Measurements from ENCODE around the gene ZNF106.

Gene ZNF106

DNA sequence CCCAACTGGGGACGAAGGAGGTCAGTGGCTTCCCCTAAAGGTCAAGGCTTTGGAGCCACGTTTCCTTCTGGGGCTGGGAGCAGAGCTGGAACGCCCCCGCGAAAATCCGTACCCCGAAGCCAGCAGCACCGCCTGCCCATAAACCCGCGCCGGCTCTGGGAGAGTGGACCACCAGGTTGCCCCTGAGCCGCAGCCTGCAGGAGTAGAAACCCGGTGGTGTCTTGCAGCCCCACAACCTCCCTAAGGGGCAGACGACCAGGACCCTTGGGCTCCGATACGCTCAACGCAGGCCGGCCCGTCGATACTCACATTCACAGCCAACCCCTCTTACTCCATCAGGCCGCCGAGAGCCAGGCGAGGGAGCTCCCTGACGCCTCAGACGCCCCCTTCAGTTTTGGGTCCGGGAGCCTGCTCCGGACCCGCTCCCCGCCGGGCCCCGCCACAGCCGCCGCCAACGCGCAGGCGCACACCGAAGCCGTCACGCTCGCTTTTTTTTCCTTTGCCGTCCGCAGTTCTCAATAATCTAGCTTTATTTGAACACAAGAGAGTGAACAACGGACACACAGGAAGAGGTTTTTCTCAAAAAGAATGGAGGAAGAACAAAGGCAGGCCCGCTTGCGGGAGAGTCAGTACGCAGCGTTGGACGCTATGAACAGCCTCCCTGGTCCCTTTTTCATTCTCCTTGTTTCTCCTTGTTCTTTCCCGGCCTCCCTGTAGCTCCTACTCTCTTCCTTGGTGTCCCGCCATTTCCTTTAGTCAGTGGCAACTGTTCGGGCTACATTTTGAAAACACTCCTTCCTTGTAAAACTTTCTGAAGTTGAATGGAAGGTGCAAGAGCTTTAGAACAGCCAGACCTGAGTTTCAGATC is at the start of gene ZNF106:
TSS of gene ZNF106 (minus strand) at position 471 of the 868 bp plus-strand sequence. CDS start 18,852 bp downstream, outside the sequence.
- DNase-seq: peak; percentile 76

DNA sequence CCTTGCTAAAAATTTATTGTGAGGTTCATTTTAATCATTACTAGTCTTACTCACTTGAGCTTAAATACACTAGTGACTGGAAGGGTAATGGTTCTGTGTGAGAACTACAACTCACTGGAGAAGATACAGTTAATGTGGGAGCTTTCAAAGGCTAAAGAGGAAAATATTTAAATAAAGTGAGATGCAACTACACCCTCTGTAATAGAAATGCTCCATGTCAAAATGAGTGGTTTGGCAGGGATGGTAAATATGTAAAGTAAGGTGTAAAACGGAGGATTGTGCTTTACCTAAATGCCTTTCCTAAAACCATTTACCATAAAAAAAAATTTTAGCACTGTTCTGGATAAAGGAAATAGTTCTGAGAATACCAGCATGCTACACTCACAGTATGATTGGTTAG is 42.3 kb upstream of the ZNF106 start:
- DNase-seq: no peak

DNA sequence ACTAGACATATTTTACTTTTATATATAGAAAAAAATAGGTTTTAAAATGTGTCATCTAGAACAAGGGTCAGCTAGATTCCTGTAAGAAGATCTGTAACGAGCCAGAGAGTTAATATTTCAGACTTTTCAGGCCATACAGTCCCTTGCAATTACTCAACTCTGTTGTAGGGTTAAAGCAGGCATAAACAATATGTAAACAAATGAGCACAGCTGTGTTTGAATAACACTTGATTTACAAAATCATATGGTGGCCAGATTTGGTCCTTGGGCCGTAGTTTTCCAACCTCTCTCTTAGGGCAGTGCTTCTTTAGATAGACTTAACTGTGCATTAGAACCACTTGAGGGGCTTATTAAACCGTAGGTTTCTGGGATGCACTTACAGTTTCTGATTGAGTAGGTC is 38.0 kb upstream of the ZNF106 start:
- DNase-seq: no peak

DNA sequence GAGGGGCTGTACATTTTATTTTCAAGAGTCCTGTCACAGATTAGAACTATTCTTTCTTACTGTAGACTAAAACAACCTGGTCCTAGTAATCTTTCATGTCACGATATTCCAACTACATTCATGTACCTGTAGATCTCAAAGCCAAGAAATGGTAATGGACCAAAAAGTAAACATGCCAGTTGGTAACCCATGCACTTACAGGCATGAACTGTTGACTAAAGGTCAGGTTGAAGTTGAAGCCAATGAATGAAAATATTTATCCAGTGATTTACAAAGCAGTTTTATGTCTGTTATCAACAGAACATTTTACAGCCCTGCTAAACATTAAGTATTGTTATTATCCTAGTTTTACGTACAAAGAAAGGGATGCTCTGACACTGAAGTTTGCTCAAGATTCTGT is 32.4 kb upstream of the ZNF106 start:
- DNase-seq: no peak

DNA sequence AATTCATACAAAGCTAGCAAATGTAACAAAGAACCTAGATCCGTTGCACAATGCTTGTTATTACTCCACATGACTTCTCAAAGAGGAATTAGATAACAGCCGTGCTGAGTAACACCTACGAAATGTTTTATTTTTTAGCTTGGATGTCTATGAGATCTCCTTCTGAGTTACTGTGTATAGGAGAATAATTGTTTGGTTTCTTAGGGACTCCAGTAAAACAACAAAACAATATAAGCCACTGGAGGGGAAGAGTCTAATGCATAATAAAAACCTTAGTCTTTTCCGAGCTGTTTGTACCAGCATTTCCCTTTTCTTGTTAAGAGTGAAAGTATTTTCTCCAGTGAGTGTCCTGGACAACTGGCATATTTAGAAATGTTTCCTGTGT is 20.1 kb upstream of the ZNF106 start:
- DNase-seq: no peak

DNA sequence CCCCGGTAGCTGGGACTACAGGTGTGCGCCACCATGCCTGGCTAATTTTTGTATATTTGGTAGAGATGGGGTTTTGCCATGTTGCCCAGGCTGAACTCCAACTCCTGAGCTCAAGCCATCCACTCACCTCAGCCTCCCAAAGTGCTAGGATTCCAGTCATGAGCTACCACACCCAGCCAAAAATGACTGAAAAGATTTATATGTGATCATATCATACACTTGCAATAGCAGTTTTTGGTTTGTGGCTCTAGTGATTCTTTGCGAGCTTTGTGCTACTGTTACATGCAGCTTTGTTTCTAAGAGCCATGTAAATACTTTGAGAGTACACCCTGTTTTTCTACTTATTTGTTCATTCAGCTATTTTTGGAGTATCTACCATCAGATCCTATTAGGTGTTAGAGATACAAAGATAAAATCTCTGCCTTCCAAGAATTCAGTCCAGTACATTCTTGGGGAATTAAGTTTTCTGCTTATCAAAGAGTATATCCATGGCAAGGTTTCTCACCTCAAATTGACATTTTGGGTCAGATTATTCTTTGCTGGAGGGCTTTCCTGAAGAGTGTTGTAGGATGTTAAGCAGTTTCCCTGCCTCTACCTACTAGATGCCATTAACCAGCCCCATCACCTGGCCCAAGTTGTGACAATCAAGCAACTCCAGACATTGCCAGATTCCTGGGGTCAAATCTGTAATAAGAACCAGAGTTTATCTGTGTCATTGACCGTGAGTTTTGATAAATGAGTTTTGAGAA is 19.5 kb upstream of the ZNF106 start:
- no peak for DNase-seq

DNA sequence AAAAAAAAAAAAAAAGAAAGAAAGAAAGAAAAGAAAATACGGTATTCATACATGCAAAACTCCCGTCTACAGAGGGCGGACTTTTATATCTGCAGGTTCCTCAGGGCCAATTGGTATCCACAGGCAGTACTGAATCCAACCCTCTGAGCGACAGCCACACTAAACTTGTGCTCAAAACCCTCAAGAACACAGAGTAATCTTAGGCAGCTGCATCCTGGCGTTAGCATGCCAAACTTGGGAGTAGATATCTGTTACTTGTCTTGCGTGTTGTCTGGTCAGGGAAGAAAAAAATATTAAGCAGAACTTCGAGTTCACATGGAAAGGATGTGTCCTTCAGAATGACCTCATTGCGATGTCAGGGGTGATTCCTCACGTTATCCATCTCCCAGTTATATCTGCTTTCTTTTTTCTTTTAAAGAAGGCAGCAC is 17.3 kb upstream of the ZNF106 start:
- no peak for DNase-seq

DNA sequence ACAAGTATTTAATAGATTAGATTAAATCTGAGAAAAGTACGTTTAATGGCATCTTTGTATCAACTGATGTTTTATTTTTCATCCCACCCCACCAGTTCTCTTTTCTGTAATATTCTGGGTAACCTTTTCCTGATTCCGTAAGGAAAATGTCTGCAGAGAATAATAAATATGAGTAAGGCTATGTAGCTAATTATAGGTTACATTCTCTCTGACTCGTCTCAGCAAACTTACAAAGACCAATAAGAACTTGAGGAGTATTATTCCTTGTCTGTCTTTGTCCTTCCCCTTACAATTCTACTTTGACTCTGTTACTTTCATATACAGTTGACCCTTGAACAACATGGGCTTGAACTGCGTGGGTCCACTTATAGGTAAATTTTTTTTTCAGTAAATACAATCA is 16.6 kb upstream of the ZNF106 start:
- DNase-seq: no peak

DNA sequence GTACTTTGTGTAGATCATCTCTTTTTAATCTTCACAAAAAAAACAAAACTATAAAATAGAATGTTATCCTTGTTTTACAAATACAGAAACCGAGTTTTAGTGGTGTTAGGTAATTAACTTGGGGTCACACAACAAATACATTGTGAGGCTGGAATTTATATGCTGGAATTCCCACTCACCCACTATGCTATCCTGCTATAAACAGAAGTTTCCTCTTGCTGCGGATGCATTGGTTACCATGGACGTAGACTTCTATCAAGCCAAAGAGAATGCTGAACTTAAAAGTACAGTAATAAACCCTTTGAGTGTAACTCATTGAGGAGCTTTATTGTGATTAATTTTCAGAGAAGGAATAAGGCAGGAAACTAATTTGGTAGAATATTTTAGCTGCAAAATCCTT is 13.7 kb upstream of the ZNF106 start:
- no peak for DNase-seq

DNA sequence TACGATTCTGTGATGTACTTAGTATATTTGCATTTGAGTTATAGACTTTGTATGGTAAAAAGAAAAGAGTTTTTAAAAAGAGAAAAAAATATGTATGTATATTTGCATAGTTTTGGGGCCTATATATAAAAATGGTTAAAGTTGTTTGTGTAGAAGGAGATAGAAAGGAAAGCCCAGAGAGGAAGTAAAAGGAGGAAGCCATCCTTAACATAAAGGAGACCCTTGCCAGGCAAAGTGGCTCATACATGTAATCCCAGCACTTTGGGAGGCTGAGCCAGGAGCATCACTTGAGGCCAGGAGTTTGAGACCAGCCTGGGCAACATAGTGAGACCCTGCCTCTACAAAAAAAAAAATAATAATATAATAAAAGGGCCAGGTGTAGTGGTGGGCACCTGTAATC is 12.9 kb upstream of the ZNF106 start:
- DNase-seq: no peak

DNA sequence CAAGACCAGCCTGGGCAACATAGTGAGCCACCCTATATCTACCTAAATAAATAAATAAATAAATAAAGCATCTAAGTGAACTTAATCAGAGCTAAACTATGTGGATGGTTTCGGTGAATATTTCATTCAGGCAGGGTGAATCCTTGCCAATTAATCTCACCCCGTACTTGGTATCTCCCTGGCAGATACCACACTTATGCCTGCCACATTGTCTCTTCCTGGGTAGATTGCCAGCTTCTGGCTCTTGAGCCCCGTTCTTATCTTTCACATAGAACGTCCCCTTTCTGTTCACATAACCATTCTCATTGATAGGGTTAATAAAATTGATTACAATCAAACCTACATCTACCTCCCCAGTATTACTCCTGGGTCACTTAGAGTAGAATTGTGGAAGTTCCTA is 11.5 kb upstream of the ZNF106 start:
- no peak for DNase-seq

DNA sequence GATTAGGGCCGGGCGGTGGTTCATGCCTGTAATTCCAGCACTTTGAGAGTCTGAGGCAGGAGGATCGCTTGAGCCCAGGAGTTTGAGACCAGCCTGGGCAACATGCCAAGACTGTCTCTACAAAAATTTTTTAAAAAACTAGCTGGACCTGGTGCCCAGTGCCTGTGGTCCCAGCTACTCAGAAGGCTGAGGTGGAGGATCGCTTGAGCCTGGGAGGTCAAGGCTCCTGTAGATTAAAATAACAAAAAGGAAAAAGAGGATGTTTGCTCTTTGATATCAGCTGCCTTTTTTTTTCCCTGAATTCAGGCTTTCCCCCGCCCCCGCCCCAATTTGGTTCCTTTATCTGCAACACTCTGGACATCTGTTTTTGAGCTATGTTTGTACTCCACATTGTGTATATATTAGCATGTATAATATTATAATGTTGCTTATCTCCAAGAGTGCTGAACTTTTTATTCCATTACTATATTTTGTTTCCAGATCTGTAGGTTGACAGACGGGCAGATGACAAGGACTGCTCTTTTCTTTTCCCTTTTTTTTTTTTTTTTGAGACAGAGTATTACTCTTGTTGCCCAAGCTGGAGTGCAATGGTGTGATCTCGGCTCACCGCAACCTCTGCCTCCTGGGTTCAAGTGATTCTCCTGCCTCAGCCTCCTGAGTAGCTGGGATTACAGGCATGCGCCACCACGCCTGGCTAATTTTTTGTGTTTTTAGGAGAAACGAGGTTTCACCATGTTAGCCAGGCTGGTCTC is 9.1 kb upstream of the ZNF106 start:
- DNase-seq: no peak

DNA sequence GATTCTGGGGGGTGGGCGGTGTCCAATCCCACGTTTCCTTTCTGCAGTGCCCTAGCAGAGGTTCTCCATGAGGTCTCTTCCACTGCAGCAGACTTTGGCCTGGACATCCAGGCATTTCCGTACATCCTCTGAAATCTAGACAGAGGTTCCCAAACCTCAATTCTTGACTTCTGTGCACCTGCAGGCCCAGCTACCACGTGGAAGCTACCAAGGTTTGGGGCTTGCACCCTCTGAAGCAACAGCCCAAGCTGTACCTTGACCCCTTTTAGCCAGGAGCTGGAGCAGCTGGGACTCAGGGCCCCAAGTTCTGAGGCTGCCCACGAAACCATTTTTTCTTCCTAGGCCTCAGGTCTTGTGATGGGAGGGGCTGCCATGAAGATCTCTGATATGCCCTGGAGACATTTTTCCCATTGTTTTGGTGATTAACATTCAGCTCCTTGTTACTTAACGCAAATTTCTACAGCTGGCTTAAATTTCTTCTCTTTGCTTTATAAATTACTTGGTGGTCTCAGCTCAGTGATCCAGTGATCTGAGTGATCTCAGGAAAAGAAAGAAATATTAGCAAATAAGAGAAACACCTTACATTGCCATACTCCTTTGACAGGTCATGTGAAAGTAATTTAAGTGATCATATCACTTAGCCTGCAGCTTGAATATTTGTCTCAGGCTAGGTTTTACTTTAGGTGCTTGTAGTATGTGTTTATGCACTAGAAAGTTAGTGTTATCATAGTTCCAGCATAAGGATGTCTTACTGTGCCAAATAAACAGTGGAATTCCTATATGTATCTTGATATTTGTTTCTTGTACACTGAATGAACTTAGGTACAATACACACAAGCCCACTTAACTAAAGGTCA is 7.5 kb upstream of the ZNF106 start:
- no peak for DNase-seq

DNA sequence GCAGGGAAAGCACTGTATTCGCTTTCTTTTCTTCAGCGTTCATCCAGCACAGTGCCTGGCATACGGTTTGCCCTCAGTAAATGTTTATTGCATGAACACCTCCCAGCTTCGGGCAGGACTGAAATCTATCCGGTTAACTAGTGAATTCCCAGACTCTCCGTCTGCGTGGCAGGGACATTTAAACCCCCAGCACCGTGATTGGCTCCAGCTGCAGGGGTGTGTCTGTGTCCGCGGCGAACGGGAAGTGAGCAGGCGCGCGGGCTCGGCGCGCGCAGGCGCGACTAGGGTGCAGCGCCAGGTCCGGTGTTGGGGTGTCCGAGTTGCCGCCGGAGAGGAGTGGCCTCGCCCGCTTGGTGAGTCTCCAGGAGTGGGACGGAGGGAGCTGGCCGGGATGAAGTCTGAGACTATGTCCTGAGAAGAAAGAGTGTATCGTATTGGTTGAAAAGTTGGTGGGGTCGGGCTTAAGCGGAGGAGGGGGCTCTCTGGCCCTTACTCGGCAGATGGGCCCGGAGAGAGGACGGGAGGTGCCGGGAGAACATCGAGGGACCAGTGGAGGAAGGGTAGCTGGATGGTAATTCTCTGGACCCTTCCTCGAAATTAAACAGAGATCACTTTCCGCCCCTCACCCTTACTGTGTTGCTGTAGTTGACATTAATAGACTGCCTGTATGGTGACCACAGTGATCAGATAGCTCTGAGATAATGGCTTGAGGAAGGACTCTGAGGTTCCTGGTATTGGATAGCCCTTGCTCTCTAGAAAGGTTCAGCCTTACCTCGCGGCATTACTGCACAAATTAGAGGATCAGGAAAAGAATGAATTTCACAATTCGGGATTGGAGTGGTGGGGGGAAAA is 4.6 kb upstream of the ZNF106 start, which contains the start of gene SNAP23:
TSS of gene SNAP23 (plus strand) at position 274 of the 852 bp plus-strand sequence. CDS start 16,213 bp downstream, outside the sequence.
- peak; percentile 74 for DNase-seq

DNA sequence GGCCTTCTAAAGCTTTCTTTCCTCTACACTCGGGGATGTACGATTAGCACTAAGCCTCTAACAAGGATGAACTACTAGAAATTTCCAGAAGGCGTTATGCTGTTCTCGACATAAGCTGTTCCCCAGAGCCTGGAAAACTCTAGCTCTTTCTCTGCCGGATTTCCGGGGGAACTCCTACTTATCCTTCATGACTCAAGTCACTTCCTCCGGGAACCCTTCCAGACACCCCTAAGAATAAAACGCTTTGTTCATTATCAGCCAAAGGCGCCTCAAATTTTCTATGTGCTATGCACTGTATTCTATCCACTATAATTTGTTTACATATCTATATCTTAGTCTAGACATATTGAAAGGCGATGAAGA is 4.0 kb upstream of the ZNF106 start:
- DNase-seq: peak; percentile 26

DNA sequence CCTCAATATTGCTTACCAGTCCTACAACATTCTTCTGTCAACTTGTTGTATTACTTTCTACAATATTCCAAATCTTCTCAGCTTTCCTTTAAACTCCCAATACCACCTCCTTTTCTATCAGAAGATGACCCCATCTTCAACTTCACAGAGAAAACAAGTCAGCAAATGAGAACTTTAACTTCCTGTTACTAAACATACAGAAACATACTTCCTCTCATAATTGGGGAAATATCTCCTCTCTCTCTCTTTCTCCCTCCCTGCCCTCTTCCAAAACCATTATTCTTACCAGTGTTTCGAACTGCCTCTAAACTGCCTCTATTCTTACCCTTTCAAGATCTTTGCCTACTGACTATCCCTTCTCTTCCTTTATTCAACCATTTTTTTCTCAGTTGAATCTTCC is 2.7 kb upstream of the ZNF106 start:
- no peak for DNase-seq

DNA sequence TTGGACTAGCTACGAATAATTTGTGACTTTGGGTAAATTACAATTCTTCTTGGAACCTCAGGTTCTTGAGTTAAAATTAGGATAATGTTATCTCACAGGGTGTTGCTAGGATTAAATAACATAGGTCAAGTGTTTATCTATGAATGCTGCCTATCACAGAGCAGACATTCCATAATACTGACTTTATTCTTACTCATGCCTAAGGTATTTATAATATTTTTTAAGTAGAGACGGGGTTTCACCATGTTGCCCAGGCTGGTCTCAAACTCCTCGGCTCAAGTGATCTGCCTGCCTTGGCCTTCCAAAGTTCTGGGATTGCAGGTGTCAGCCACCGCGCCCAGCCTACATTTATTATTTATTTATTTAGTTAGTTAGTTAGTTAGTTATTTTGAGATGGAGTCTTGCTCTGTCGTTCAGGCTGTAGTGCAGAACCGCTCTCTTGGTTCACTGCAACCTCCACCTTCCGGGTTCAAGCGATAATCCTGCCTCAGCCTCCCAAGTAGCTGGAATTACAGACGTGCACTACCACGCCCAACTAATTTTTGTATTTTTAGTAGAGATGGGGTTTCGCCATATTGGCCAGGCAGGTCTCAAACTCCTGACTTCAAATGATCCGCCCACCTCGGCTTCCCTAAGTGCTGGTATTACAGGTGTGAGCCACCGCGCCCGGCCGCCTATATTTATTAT is 741 bp upstream of the ZNF106 start:
- no peak for DNase-seq

DNA sequence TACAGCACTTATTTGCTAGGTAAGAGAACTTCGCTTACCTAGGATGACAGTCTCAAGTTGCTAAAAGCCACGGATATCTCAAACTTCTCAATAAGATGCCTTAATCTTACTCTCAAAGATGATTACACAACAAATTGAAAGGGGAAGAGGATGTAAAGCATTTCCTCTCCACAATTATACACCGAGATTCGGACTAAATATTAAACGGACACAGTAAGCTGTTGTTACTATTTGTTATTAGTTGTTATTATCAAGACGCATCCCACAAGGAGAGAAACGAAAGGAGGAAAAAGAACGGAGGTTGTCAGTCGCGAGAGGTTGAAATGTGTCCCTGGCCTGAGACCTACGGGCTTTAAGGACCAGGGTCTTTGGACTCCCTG is 660 bp downstream of the ZNF106 start:
- no peak for DNase-seq

DNA sequence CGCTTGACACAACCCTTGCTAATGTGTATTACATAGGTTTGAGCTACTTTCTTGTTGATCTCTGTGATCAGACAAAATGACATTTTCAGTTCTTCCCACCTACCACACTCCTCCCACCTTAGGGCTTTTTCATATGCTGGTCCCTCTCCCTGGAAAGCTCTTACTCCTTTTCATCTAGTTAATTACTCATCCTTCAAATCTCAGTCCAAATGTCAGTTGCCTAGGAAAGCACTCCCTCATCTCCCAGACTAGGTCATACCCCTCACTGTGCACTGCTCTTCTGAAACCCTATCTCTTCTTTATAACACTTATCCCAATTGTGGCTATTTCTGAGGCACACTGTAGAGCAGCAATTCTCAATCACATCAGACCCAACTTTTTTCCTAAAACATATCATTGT is 7.3 kb downstream of the ZNF106 start:
- DNase-seq: no peak

DNA sequence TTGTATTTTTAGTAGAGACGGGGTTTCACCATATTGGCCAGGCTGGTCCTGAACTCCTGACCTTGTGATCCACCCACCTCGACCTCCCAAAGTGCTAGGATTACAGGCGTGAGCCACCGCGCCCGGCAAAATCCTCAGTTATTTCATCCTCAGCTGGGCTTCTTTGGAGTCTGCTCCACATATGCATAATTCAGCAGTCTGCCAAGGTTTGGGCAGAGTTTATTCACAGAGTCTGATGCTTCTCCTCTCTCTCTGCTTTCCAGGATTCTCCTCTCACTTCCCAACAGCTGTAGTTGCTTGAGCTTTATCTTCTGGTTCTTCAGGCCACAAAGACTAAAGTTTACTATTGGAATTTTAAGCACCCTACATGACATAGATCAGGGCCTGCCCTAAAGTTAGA is 8.2 kb downstream of the ZNF106 start:
- DNase-seq: no peak

DNA sequence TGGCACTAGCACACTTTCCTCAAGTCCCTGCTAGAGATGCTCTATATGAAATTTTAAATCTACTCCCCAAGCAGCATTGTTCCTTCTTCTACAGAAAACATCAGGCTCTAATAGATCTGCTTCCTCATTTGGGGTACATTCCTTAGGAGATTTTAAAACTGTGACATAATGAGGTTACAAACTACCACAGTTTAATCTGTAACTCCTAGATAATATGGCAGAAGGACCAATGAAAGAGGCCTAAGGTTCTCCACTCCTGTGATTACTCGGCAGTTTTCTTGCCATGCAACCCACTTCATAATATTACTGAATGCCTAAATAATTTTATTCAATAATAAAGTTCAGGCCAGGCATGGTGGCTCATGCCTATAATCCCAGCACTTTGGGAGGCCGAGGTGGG is 16.1 kb downstream of the ZNF106 start:
- DNase-seq: no peak

Data from NCI-H510A treated with DMSO at 0.1 percent for 48 hours (cell line).